IPS DF 4.7 (cell line): Measurements from ENCODE around the gene NAXD.
"Not testable (repeated sequence)": the region's sequence is repeated elsewhere in the genome, so short reads cannot be mapped to it uniquely, and the experiment has no call there.

ENCODE experiments used
- DNase-seq: peaks from one replicate; pipeline ENCODE4 v3.0.0-alpha.2; 2013; ENCODE audit warnings: low spot score; ENCODE audit errors: extremely low read depth

Gene NAXD

GRCh38 chr13:110615322-110616102 lies at the start of gene NAXD:
TSS of gene NAXD (plus strand) at chr13:110615545. CDS start at chr13:110615602, 57 bp downstream.
- DNase-seq = peak; percentile 83

- no peak for DNase-seq
These were observed 49.2 kb upstream of the NAXD start for GRCh38 chr13:110566171-110566570.

DNA sequence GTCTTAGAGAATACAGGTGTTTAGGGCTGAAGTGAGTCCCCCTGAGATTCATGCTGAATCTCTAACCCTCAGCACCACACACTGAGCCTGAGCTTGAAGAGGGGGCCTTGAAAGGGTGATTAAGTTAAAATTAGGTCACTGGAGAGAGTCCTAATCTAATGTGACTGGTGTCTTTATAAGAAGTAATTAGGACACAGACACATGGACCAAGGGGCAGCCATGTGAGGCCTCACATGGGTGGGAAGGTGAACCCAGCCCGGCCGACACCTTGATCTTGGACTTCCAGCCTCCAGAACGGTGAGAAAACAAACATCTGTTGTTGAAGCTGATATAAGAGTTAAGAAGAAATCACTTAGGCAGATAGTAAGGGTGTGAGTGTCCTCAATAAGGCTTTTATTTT lies 46.7 kb upstream of the NAXD start:
- no peak for DNase-seq

DNA sequence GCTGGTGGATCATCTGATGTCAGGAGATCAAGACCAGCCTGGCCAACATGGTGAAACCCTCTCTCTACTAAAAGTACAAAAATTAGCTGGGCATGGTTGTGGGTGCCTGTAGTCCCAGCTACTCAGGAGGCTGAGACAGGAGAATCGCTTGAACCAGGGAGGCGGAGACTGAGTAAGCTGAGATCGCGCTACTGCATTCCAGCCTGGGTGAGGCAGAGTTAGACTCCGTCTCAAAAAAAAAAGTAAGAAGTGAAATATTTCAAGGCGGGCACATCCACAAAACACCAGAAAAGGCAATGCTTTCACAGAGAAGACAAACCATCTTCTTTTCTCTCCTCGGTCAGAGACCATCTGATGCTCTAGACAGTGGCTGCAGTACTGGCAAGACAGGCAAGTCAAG lies 45.4 kb upstream of the NAXD start:
- not testable (repeated sequence) for DNase-seq

- no peak for DNase-seq
These were observed 44.5 kb upstream of the NAXD start for GRCh38 chr13:110570886-110571285.

DNA sequence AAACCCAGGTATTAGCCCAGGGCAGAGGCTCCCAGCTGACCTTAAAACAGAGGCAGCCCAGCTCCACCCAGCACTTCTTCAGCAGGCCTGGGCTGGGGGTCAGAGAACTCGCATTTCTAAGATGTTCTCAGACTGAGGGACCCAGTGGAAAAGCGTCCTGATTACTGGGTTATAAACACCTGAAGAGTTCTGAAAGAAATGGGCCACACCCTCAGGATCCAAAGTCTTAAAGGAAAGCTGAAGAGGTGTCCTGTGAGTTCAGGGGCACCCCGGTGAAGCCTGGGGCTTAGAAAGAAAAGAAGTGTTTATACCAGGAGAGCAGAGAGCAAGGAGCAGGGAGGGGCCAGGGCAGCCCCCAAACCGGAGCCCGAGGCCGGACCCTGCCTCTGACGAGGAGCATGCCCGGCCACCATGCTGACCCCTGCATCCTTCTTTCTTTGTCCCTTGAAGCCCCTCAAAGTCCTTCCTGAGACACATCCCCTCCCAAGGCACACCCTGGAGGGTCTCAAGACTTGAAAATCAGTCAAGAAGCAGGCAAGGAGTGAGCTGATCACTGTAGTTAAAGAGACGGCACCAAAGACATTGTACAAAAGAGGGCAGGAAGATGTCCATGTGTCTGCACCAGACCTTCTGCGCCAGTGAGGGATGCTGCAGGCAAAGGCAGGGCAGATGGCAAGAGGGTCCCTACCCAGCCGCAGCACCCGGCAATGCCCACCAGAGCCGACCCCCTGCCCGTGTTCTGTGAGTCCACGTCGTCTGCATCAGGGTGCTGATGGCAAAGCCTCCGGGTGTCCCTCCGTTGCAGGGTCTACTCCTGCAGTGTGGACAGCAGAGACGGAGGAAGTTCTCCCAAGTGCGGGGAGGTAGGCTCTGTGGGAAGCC lies 43.2 kb upstream of the NAXD start:
- DNase-seq = no peak

DNA sequence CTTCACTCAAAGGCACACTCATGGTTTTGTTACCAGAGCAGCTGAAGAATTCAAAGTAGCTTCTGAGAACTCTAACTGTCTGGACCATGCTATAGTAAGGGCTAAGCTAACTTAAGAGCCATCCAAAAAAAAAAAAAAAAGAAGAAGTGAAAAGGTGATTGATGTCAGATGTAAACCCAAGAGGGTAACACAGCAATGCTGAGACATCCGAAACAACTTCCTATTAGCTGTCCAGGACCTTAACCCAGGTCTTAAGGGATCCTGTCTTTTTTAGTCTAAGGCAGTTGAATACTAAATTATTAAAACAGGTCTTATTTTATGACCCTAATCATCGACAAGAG lies 42.6 kb upstream of the NAXD start:
- DNase-seq = no peak

- DNase-seq = no peak
These were observed 41.2 kb upstream of the NAXD start for GRCh38 chr13:110574161-110574560.

DNA sequence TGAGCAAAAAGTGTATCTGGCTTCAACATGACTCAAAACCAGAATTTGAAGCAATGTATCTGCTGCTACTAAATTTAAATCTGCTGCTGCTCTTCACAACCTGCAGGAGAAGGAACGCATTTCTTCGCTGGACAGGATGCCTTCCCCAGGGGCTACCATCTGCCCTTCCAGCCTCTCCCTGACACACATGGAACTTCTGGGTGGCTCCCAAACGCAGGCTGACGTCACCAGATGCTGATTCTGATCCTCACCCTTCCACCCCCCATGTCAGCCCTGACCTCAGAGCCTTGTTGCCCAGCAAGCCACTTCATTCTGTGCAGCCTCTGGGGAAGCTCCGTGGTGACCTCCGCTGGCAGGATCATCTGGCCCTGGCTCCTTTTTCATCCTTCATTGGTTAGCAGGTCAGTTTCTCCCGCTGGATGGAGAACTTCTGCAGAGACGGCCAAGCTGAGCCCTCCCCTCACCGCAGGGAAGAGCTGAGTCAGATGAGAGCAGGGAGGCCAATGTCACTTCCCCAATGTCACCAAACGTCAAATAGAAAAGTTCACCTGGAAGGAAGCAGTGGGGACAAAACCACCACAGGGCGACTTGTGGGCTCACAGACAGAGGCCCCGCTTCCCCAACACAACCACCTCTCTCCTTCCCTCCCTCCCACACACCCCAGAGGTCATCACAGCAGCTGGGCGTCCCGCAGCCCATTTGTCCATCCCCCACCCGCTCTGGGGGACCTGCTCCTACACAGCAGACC lies 39.8 kb upstream of the NAXD start:
- DNase-seq = no peak

GRCh38 chr13:110576070-110576394 lies 39.3 kb upstream of the NAXD start:
- no peak for DNase-seq

DNA sequence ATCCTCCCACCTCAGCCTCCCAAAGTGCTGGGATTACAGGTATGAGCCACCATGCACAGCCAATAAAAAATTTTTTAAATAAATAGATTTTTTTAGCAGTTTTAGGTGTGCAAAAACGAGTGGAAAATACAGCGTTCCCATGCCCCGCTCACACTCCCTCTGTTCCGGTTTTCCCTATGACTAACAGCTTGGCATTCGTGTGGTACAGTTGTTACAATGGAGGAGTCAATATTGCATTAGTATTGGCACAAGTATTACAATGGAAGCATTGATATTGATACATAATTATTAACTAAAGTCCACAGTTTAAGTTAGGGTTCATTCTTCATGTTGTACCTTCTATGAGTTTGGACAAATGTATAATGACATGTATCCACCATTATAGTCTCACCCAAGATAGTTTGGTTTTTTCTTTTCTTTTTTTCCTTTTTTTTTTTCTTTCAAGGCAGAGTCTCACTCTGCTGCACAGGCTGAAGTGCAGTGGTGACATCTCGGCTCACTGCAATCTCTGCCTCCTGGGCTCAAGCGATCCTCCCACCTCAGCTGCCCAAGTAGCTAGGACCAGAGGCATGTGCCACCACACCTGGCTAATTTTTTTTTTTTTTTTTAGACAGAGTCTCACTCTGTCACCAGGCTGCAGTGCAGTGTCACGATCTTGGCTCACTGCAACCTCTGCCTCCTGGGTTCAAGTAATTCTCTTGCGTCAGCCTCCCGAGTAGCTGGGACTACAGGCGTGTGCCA lies 38.4 kb upstream of the NAXD start:
- no peak for DNase-seq

GRCh38 chr13:110578363-110578762 lies 37.0 kb upstream of the NAXD start:
- DNase-seq = no peak

- no peak for DNase-seq
These were observed 34.5 kb upstream of the NAXD start for GRCh38 chr13:110580800-110581199.

- no peak for DNase-seq
These were observed 33.7 kb upstream of the NAXD start for GRCh38 chr13:110581506-110582185.

GRCh38 chr13:110582421-110582954 lies 32.9 kb upstream of the NAXD start:
- no peak for DNase-seq

GRCh38 chr13:110583178-110583865 lies 32.0 kb upstream of the NAXD start:
- DNase-seq = no peak

DNA sequence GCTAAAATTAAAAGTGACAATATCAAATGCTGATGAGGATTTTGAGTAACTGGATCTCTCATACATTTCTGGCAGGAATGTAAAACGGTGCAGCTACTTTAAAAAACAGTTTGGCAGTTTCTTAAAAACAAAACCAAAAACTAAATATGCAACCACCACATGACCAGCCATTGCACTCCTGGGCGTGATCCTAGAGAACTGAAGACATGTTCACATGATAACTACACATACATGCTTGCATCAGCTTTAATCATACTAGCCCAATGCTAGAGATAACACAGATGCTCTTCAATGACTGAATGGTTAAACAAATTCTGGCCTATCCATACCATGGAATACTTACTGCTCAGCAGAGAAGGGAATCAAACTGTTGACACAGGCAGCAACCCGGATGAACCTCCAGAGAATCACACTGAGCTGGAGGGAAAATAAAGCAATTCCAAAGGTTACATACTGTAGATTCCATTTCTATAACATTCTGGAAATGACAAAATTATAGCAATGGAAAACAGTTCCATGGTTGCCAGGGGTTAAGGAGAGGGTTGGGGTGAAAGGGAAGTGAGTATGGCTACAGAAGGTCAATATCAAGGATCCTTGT lies 25.5 kb upstream of the NAXD start:
- DNase-seq = no peak

DNA sequence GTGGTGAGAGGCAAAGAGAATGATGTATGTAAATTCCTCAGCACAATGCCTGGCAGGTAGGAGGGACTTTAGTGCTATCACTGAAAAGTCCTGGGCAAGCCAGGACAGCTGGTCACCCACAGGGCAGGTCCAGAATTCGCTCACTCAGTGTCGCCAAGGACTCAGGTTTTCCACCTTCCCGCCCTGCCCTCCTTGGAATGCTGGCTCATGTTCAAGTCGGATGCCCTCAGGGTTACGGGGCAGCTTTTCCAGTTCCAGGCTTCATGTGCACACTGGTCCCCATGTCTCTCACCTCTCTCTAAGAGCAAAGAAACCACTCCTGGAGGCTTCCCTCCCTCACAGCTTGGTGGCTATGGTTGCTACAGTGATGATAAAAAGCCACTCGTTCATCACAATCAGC lies 24.8 kb upstream of the NAXD start:
- DNase-seq = no peak

DNA sequence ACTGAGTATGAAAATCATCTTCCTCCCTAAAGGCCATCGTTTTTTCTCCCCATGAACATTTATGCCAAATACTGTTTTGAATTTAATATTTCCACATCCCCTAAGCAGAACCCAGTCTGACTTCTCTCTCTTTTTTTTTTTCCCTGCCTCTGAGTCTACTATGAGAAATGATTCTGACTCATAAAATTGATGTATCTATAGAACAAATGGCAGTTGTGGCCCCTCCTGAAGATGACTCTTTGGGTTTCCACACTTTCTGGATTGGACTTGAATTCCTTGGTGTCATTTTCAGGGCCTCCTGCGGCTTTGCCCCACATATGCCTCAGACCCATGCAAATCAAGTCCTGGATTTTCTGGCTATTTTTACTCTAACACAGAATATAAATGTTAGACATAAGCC lies 22.7 kb upstream of the NAXD start:
- DNase-seq = no peak
